ENCODE results near the gene RAC3. TPM values are rescaled to one million over a fixed set of nuclear protein-coding genes. Genes with fewer than 3 reads are reported as not detected.

The RAC3 gene
- total and polyA plus RNA-seq, 4 donors = 0.63 to 6.3 (median 3.3) TPM

DNA sequence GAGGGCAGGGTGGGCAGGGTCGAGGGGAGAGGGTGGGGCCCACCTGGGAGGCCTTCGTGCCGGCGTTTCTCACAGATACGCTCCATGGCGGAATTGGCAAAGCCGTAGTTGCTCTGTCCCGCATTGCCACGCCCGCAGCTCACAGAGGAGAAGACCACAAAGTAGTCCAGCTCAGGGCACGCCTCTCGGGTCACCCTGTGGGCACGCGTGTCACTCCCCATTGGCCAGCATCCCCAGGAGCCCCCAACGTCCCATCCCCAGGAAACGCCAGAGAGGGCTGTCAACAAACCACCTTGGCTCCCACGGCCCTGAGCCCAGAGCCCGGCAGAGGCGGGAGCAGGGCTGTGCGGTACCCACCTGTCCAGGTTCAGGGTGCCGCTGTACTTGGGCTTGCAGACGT, 50.5 kb downstream of the RAC3 start:
- Histone ChIP-seq H3K9ac (ENCODE audit: low read depth in 1 of 2, low read length in 2 of 2) (no peak overlapping the region), H3K27me3 (ENCODE audit: control insufficient read depth in 4 of 4, insufficient read depth in 4 of 4, low read length in 3 of 4) (no peaks in the 10 kb centered on the region), H3K4me3 (ENCODE audit: low read depth in 1 of 3, low read length in 3 of 3) (no peak overlapping the region), H3K9me3 (ENCODE audit: control insufficient read depth in 4 of 4, low read length in 3 of 4) (no peaks in the 10 kb centered on the region), H3K27ac (ENCODE audit: low read depth in 1 of 2, low read length in 2 of 2) (no peak overlapping the region), H3K4me1 (ENCODE audit: control insufficient read depth in 4 of 4, insufficient read depth in 4 of 4, low read length in 3 of 4) (peaks cover 0 to 15% (median 3%) of the 10 kb centered on the region in 4 donors), H3K36me3 (ENCODE audit: control insufficient read depth in 4 of 4, insufficient read depth in 3 of 4, low read depth in 1 of 4, low read length in 3 of 4) (peaks cover 36 to 67% (median 55%) of the 10 kb centered on the region in 4 donors)
- DNase-seq (ENCODE audit: low spot score) = no peak
- TF ChIP-seq, protein P1, sequence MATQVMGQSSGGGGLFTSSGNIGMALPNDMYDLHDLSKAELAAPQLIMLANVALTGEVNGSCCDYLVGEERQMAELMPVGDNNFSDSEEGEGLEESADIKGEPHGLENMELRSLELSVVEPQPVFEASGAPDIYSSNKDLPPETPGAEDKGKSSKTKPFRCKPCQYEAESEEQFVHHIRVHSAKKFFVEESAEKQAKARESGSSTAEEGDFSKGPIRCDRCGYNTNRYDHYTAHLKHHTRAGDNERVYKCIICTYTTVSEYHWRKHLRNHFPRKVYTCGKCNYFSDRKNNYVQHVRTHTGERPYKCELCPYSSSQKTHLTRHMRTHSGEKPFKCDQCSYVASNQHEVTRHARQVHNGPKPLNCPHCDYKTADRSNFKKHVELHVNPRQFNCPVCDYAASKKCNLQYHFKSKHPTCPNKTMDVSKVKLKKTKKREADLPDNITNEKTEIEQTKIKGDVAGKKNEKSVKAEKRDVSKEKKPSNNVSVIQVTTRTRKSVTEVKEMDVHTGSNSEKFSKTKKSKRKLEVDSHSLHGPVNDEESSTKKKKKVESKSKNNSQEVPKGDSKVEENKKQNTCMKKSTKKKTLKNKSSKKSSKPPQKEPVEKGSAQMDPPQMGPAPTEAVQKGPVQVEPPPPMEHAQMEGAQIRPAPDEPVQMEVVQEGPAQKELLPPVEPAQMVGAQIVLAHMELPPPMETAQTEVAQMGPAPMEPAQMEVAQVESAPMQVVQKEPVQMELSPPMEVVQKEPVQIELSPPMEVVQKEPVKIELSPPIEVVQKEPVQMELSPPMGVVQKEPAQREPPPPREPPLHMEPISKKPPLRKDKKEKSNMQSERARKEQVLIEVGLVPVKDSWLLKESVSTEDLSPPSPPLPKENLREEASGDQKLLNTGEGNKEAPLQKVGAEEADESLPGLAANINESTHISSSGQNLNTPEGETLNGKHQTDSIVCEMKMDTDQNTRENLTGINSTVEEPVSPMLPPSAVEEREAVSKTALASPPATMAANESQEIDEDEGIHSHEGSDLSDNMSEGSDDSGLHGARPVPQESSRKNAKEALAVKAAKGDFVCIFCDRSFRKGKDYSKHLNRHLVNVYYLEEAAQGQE (IDR thresholded peaks at IDR 0.05) = no peak
- TF ChIP-seq GABPA (IDR thresholded peaks at IDR 0.05 in 1 of 2, conservative IDR thresholded peaks at IDR 0.05 in 1 of 2) (no peak), TAF1 (conservative IDR thresholded peaks at IDR 0.05) (no peak), EGR1 (IDR thresholded peaks at IDR 0.05; ENCODE audit: low read depth in 2 of 2) (no peak), NR2F2 (IDR thresholded peaks at IDR 0.05) (no peak), RAD21 (IDR thresholded peaks at IDR 0.05) (no peak), FOXA1 (IDR thresholded peaks at IDR 0.05) (no peak), RXRA (IDR thresholded peaks at IDR 0.05) (no peak), SP1 (IDR thresholded peaks at IDR 0.05) (no peak), HNF4G (IDR thresholded peaks at IDR 0.05) (no peak)
- TF ChIP-seq, protein P2, sequence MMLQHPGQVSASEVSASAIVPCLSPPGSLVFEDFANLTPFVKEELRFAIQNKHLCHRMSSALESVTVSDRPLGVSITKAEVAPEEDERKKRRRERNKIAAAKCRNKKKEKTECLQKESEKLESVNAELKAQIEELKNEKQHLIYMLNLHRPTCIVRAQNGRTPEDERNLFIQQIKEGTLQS (IDR thresholded peaks at IDR 0.05) = no peak
- TF ChIP-seq, protein P3, sequence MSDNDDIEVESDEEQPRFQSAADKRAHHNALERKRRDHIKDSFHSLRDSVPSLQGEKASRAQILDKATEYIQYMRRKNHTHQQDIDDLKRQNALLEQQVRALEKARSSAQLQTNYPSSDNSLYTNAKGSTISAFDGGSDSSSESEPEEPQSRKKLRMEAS (IDR thresholded peaks at IDR 0.05) = no peak
- 86% methylated on average over 22 of the region's 22 CpGs for WGBS

DNA sequence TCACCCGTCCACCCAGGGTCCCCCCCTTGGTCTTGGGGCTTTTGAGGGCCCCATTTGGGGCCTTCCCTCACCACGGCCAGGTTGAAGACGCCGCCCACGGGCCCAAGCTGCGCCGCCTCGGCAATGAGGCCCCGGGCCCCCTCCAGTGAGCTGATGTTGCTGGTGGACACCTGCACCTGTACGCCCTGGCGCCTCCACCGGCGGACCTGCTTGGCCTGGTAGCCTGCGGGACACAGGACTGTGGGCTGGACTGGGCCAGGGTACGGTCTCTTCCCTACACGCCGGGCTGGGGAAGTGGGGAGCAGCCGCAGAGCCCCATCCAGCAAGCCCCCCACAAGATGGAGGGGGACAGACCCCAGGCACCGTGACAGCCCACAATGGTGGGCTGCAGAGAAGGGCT, 51.0 kb downstream of the RAC3 start:
- TF ChIP-seq YY1 (IDR thresholded peaks at IDR 0.05) (no peak), FOXA2 (IDR thresholded peaks at IDR 0.05) (no peak), HNF4G (IDR thresholded peaks at IDR 0.05) (no peak), TAF1 (conservative IDR thresholded peaks at IDR 0.05) (no peak)
- peaks cover 36 to 72% (median 59%) of the 10 kb centered on the region in 4 donors for H3K36me3 ChIP-seq (ENCODE audit: control insufficient read depth in 4 of 4, insufficient read depth in 3 of 4, low read depth in 1 of 4, low read length in 3 of 4)
- no peak overlapping the region for H3K27ac ChIP-seq (ENCODE audit: low read depth in 1 of 2, low read length in 2 of 2)
- 90% methylated on average over 19 of the region's 19 CpGs for WGBS
- no peak overlapping the region for H3K9ac ChIP-seq (ENCODE audit: low read depth in 1 of 2, low read length in 2 of 2)
- no peak for DNase-seq (ENCODE audit: low spot score)
- H3K4me1 ChIP-seq (ENCODE audit: control insufficient read depth in 4 of 4, insufficient read depth in 4 of 4, low read length in 3 of 4) = peaks cover 0 to 17% (median 4%) of the 10 kb centered on the region in 4 donors
- no peak overlapping the region for H3K4me3 ChIP-seq (ENCODE audit: low read depth in 1 of 3, low read length in 3 of 3)
- H3K27me3 ChIP-seq (ENCODE audit: control insufficient read depth in 4 of 4, insufficient read depth in 4 of 4, low read length in 3 of 4) = no peaks in the 10 kb centered on the region
- H3K9me3 ChIP-seq (ENCODE audit: control insufficient read depth in 4 of 4, low read length in 3 of 4) = no peaks in the 10 kb centered on the region

DNA sequence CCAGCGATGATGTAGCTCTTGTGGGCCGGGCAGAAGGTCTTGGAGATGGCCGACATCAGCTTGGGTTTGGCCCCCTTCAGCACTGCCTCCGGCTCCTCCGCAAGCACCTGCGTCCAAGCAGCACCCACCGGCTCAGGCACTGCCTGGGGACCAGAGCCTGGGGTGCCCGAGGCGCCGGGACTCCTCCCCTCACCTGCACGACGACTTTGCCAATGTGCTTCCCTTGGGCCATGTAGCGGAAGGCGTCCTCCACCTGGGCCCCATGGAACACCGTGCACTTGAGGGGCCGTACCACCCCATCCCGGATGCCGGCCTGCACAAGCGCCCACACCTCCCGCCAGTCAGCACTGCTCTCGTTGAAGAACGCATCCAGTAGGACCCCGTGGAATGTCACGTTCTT, 51.5 kb downstream of the RAC3 start:
- no peak for TF ChIP-seq FOXA1 (IDR thresholded peaks at IDR 0.05)
- TF ChIP-seq HNF4A (conservative IDR thresholded peaks at IDR 0.05) = no peak
- no peak for TF ChIP-seq TAF1 (conservative IDR thresholded peaks at IDR 0.05)
- no peak for TF ChIP-seq FOXA2 (IDR thresholded peaks at IDR 0.05)
- Histone ChIP-seq H3K36me3 (ENCODE audit: control insufficient read depth in 4 of 4, insufficient read depth in 3 of 4, low read depth in 1 of 4, low read length in 3 of 4) (peaks cover 37 to 76% (median 63%) of the 10 kb centered on the region in 4 donors), H3K9me3 (ENCODE audit: control insufficient read depth in 4 of 4, low read length in 3 of 4) (no peaks in the 10 kb centered on the region)

More for the DNA sequence above, 51.5 kb downstream of the RAC3 start:
- H3K9ac ChIP-seq (ENCODE audit: low read depth in 1 of 2, low read length in 2 of 2) = no peak overlapping the region
- 95% methylated on average over 24 of the region's 24 CpGs for WGBS
- no peak for DNase-seq (ENCODE audit: low spot score)
- no peak overlapping the region for H3K4me3 ChIP-seq (ENCODE audit: low read depth in 1 of 3, low read length in 3 of 3)
- H3K4me1 ChIP-seq (ENCODE audit: control insufficient read depth in 4 of 4, insufficient read depth in 4 of 4, low read length in 3 of 4) = peaks cover 0 to 15% (median 4%) of the 10 kb centered on the region in 4 donors
- H3K27ac ChIP-seq (ENCODE audit: low read depth in 1 of 2, low read length in 2 of 2) = no peak overlapping the region
- H3K27me3 ChIP-seq (ENCODE audit: control insufficient read depth in 4 of 4, insufficient read depth in 4 of 4, low read length in 3 of 4) = no peaks in the 10 kb centered on the region

Other genes starting within 250 kb of the RAC3 start
- 10 to 100 TPM; 20.7 to 72.0 TPM for gene GCGR, start 227.5 kb upstream of the RAC3 start, total RNA-seq
- 10 to 100 TPM; 42.0 to 55.8 TPM for gene GCGR, start 227.5 kb upstream of the RAC3 start, polyA plus RNA-seq
- gene MCRIP1, start 198.4 kb upstream of the RAC3 start, total RNA-seq = 10 to 100 TPM; 16.6 to 42.0 TPM
- 10 to 100 TPM; 24.2 to 28.2 TPM for gene MCRIP1, start 198.4 kb upstream of the RAC3 start, polyA plus RNA-seq
- not detected for gene PPP1R27, start 196.6 kb upstream of the RAC3 start, total RNA-seq
- gene PPP1R27, start 196.6 kb upstream of the RAC3 start, polyA plus RNA-seq = under 1 TPM; 0.31 to 0.35 TPM
- 1,000 to 10,000 TPM; 1,086 to 3,361 TPM for gene P4HB, start 171.1 kb upstream of the RAC3 start, total RNA-seq
- 1,000 to 10,000 TPM in 1 of 2 donors, 100 to 1,000 TPM in 1; 1,000 to 2,066 TPM for gene P4HB, start 171.1 kb upstream of the RAC3 start, polyA plus RNA-seq
- gene ARHGDIA, start 160.3 kb upstream of the RAC3 start, total RNA-seq = 10 to 100 TPM; 35.5 to 47.3 TPM
- 100 to 1,000 TPM; 103 to 142 TPM for gene ARHGDIA, start 160.3 kb upstream of the RAC3 start, polyA plus RNA-seq
- gene ALYREF, start 140.1 kb upstream of the RAC3 start, total RNA-seq = 10 to 100 TPM; 22.6 to 67.4 TPM
- gene ALYREF, start 140.1 kb upstream of the RAC3 start, polyA plus RNA-seq = 10 to 100 TPM in 1 of 2 donors, 1 to 10 TPM in 1; 2.5 to 24.6 TPM
- 10 to 100 TPM; 71.0 to 78.7 TPM for gene ANAPC11, start 140.0 kb upstream of the RAC3 start, total RNA-seq
- gene ANAPC11, start 140.0 kb upstream of the RAC3 start, polyA plus RNA-seq = 100 to 1,000 TPM; 160 to 246 TPM
- under 1 TPM; 0.25 to 0.84 TPM for gene NPB, start 129.4 kb upstream of the RAC3 start, total RNA-seq
- under 1 TPM; 0.15 to 0.92 TPM for gene NPB, start 129.4 kb upstream of the RAC3 start, polyA plus RNA-seq
- 100 to 1,000 TPM in 1 of 2 donors, 10 to 100 TPM in 1; 86.0 to 101 TPM for gene PCYT2, start 120.3 kb upstream of the RAC3 start, total RNA-seq
- gene PCYT2, start 120.3 kb upstream of the RAC3 start, polyA plus RNA-seq = 10 to 100 TPM; 63.9 to 90.9 TPM
- gene SIRT7, start 113.5 kb upstream of the RAC3 start, total RNA-seq = 10 to 100 TPM; 13.5 to 16.5 TPM
- gene SIRT7, start 113.5 kb upstream of the RAC3 start, polyA plus RNA-seq = 1 to 10 TPM; 7.1 to 9.4 TPM
- 10 to 100 TPM; 11.7 to 17.0 TPM for gene MAFG, start 103.9 kb upstream of the RAC3 start, total RNA-seq
- 1 to 10 TPM; 3.0 to 6.1 TPM for gene MAFG, start 103.9 kb upstream of the RAC3 start, polyA plus RNA-seq
- 10 to 100 TPM; 10.4 to 14.1 TPM for gene PYCR1, start 94.4 kb upstream of the RAC3 start, total RNA-seq
- 1 to 10 TPM; 5.0 to 5.1 TPM for gene PYCR1, start 94.4 kb upstream of the RAC3 start, polyA plus RNA-seq
- gene MYADML2, start 84.4 kb upstream of the RAC3 start, total RNA-seq = not detected
- not detected for gene MYADML2, start 84.4 kb upstream of the RAC3 start, polyA plus RNA-seq
- 1 to 10 TPM in 1 of 2 donors, under 1 TPM in 1; 0.19 to 5.4 TPM for gene NOTUM, start 70.5 kb upstream of the RAC3 start, total RNA-seq
- gene NOTUM, start 70.5 kb upstream of the RAC3 start, polyA plus RNA-seq = 1 to 10 TPM; 1.1 to 2.0 TPM
- 10 to 100 TPM; 17.8 to 26.2 TPM for gene ASPSCR1, start 54.0 kb upstream of the RAC3 start, total RNA-seq
- gene ASPSCR1, start 54.0 kb upstream of the RAC3 start, polyA plus RNA-seq = 10 to 100 TPM; 19.0 to 21.7 TPM
- 10 to 100 TPM; 22.5 to 40.6 TPM for gene CENPX, start 8.8 kb upstream of the RAC3 start, total RNA-seq
- 10 to 100 TPM; 49.2 to 83.9 TPM for gene CENPX, start 8.8 kb upstream of the RAC3 start, polyA plus RNA-seq
- 10 to 100 TPM in 1 of 2 donors, 1 to 10 TPM in 1; 7.2 to 14.1 TPM for gene LRRC45, start 8.4 kb upstream of the RAC3 start, total RNA-seq
- gene LRRC45, start 8.4 kb upstream of the RAC3 start, polyA plus RNA-seq = 1 to 10 TPM; 4.0 to 6.8 TPM
- gene DCXR, start 6.0 kb downstream of the RAC3 start, total RNA-seq = 100 to 1,000 TPM in 1 of 2 donors, 10 to 100 TPM in 1; 58.6 to 504 TPM
- gene DCXR, start 6.0 kb downstream of the RAC3 start, polyA plus RNA-seq = 1,000 to 10,000 TPM in 1 of 2 donors, 100 to 1,000 TPM in 1; 667 to 1,190 TPM
- 10 to 100 TPM; 15.0 to 23.7 TPM for gene RFNG, start 20.1 kb downstream of the RAC3 start, total RNA-seq
- 10 to 100 TPM; 23.2 to 36.0 TPM for gene RFNG, start 20.1 kb downstream of the RAC3 start, polyA plus RNA-seq
- 10 to 100 TPM; 59.4 to 66.3 TPM for gene GPS1, start 20.2 kb downstream of the RAC3 start, total RNA-seq
- gene GPS1, start 20.2 kb downstream of the RAC3 start, polyA plus RNA-seq = 10 to 100 TPM; 53.9 to 58.3 TPM
- gene DUS1L, start 34.1 kb downstream of the RAC3 start, total RNA-seq = 10 to 100 TPM; 40.6 to 59.5 TPM
- 10 to 100 TPM; 47.2 to 74.7 TPM for gene DUS1L, start 34.1 kb downstream of the RAC3 start, polyA plus RNA-seq
- 100 to 1,000 TPM; 184 to 229 TPM for gene FASN, start 66.6 kb downstream of the RAC3 start, total RNA-seq
- gene FASN, start 66.6 kb downstream of the RAC3 start, polyA plus RNA-seq = 10 to 100 TPM; 53.1 to 75.3 TPM
- gene CCDC57, start 181.2 kb downstream of the RAC3 start, total RNA-seq = 10 to 100 TPM in 1 of 2 donors, 1 to 10 TPM in 1; 5.4 to 13.6 TPM
- 10 to 100 TPM in 1 of 2 donors, 1 to 10 TPM in 1; 9.8 to 19.1 TPM for gene CCDC57, start 181.2 kb downstream of the RAC3 start, polyA plus RNA-seq
- 10 to 100 TPM in 1 of 2 donors, 1 to 10 TPM in 1; 9.2 to 10.5 TPM for gene SLC16A3, start 197.4 kb downstream of the RAC3 start, total RNA-seq
- 1 to 10 TPM; 1.1 to 8.4 TPM for gene SLC16A3, start 197.4 kb downstream of the RAC3 start, polyA plus RNA-seq
- gene CSNK1D, start 242.0 kb downstream of the RAC3 start, total RNA-seq = 10 to 100 TPM; 22.0 to 49.0 TPM
- gene CSNK1D, start 242.0 kb downstream of the RAC3 start, polyA plus RNA-seq = 10 to 100 TPM; 29.0 to 39.3 TPM

Data from liver (tissue), 9 donors.